ENCODE measurements around the gene HIPK2. TPM values are rescaled to one million over a fixed set of nuclear protein-coding genes. Genes with fewer than 3 reads are reported as not detected.

HIPK2 gene
- total RNA-seq, 1 donor from 2014 or later: 72.3 TPM

GRCh38 chr7:139765143-139765542 lies 12.7 kb downstream of the HIPK2 start:
- Mint-ChIP-seq H3K27ac (ENCODE audit: unreplicated experiment) (peak overlapping the region; percentile 25), H3K27me3 (ENCODE audit: low read depth) (no peaks in the 10 kb centered on the region), H3K9me3 (ENCODE audit: low read depth) (no peaks in the 10 kb centered on the region), H3K36me3 (ENCODE audit: low read depth) (peaks cover 12% of the 10 kb centered on the region), H3K4me1 (ENCODE audit: low read depth) (peaks cover 96% of the 10 kb centered on the region), H3K4me3 (ENCODE audit: unreplicated experiment) (no peak overlapping the region)
- TF ChIP-seq CTCF (IDR thresholded peaks at IDR 0.05): no peak
- DNase-seq (ENCODE audit: low spot score): no peak

DNA sequence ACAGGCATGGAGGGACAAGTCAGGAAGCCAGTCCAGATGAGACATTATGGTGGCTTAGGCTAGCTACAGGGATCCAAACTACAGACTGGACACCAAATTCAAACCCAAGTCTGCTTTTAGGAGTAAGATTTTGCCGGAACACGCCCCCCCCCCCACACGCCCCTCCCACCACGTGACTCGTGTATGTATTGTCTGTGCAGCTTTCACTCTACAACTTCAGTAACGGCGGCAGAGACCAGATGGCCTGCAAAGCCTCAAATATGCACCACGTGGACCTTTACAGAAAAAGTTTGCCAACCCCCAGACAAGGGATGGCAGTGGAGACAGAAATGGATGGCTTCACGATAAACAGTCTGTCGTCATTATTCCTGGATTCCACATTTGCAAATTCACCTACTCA lies 14.5 kb downstream of the HIPK2 start:
- Mint-ChIP-seq H3K27ac (ENCODE audit: unreplicated experiment) (peak overlapping the region; percentile 85), H3K4me1 (ENCODE audit: low read depth) (peaks cover 97% of the 10 kb centered on the region), H3K4me3 (ENCODE audit: unreplicated experiment) (no peak overlapping the region), H3K36me3 (ENCODE audit: low read depth) (peaks cover 7% of the 10 kb centered on the region), H3K9me3 (ENCODE audit: low read depth) (no peaks in the 10 kb centered on the region), H3K27me3 (ENCODE audit: low read depth) (no peaks in the 10 kb centered on the region)
- TF ChIP-seq CTCF (IDR thresholded peaks at IDR 0.05): no peak
- no peak for DNase-seq (ENCODE audit: low spot score)

- Mint-ChIP-seq H3K4me3 (ENCODE audit: unreplicated experiment) (no peak overlapping the region), H3K4me1 (ENCODE audit: low read depth) (peaks cover 97% of the 10 kb centered on the region), H3K27ac (ENCODE audit: unreplicated experiment) (peak overlapping the region; percentile 85)
Measured at GRCh38 chr7:139762886-139763285, 14.9 kb downstream of the HIPK2 start.

GRCh38 chr7:139758388-139758787 lies 19.4 kb downstream of the HIPK2 start:
- no peak for TF ChIP-seq CTCF (IDR thresholded peaks at IDR 0.05)
- Mint-ChIP-seq H3K36me3 (ENCODE audit: low read depth) (peaks cover 4% of the 10 kb centered on the region), H3K9me3 (ENCODE audit: low read depth) (no peaks in the 10 kb centered on the region), H3K4me1 (ENCODE audit: low read depth) (peaks cover 87% of the 10 kb centered on the region), H3K27ac (ENCODE audit: unreplicated experiment) (peak overlapping the region; percentile 84), H3K27me3 (ENCODE audit: low read depth) (no peaks in the 10 kb centered on the region), H3K4me3 (ENCODE audit: unreplicated experiment) (no peak overlapping the region)
- DNase-seq (ENCODE audit: low spot score): no peak

More at GRCh38 chr7:139762886-139763285, 14.9 kb downstream of the HIPK2 start:
- DNase-seq (ENCODE audit: low spot score): no peak
- Mint-ChIP-seq H3K9me3 (ENCODE audit: low read depth) (no peaks in the 10 kb centered on the region), H3K36me3 (ENCODE audit: low read depth) (peaks cover 7% of the 10 kb centered on the region), H3K27me3 (ENCODE audit: low read depth) (no peaks in the 10 kb centered on the region)
- no peak for TF ChIP-seq CTCF (IDR thresholded peaks at IDR 0.05)

DNA sequence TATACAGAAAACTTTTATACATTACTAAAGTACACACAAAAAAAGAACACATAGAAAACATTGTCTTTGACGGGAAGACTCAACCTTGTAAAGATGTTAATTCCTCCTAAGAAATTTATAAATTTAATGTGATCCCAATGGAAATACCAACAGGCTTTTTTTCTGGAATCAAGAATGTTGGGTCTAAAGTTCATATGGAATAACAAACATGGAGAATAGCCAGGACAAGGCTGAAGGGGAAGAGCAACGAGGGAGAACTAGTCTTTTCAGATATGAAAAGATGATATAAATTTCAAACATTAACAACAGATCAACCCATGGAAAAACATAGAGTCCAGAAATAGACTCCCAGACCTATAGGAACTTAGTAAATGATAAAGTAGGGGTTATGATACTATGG lies 19.8 kb downstream of the HIPK2 start:
- H3K36me3 Mint-ChIP-seq (ENCODE audit: low read depth): peaks cover 4% of the 10 kb centered on the region
- no peaks in the 10 kb centered on the region for H3K27me3 Mint-ChIP-seq (ENCODE audit: low read depth)
- H3K27ac Mint-ChIP-seq (ENCODE audit: unreplicated experiment): peak overlapping the region; percentile 84
- no peak for TF ChIP-seq CTCF (IDR thresholded peaks at IDR 0.05)
- no peaks in the 10 kb centered on the region for H3K9me3 Mint-ChIP-seq (ENCODE audit: low read depth)
- no peak for DNase-seq (ENCODE audit: low spot score)
- H3K4me1 Mint-ChIP-seq (ENCODE audit: low read depth): peaks cover 87% of the 10 kb centered on the region
- no peak overlapping the region for H3K4me3 Mint-ChIP-seq (ENCODE audit: unreplicated experiment)
